Heart right ventricle (tissue), 16 donors: ENCODE results near the gene NPIPA1. TPM values are rescaled to one million over a fixed set of nuclear protein-coding genes. Genes with fewer than 3 reads are reported as not detected.
"Not testable (repeated sequence)": the region's sequence is repeated elsewhere in the genome, so short reads cannot be mapped to it uniquely, and the experiment has no call there.

Experiments
- ATAC-seq, 8 donors: fragments of 200-7000 bp; cut with Tn5 transposase; one replicate each; pipeline ENCODE4 v1.9.1; 2020; ENCODE audit warnings: mild to moderate bottlenecking in 8 of 8, moderate library complexity in 8 of 8, moderate number of reproducible peaks in 1 of 8
- DNase-seq, 2 donors: peaks; one replicate each; pipeline ENCODE4 v3.0.0-alpha.2; 2020
- H3K27ac ChIP-seq, 10 donors: fragments of 200-600 bp; sonication (generic) in 2 of 10; one replicate each; pipeline versions ENCODE4 v1.5.0 to v1.8.0; 2020 to 2022; ENCODE audit warnings: mild to moderate bottlenecking in 3 of 10
- H3K27me3 ChIP-seq, 7 donors: fragments of 200-600 bp; one replicate each; pipeline ENCODE4 v1.8.0; 2021 to 2022; ENCODE audit warnings: mild to moderate bottlenecking in 2 of 7
- H3K36me3 ChIP-seq, 9 donors: fragments of 200-600 bp; sonication (generic) in 1 of 9; one replicate each; pipeline versions ENCODE4 v1.5.0 to v1.8.0; 2020 to 2022; ENCODE audit warnings: mild to moderate bottlenecking in 2 of 9
- H3K4me1 ChIP-seq, 9 donors: fragments of 200-600 bp; sonication (generic) in 1 of 9; one replicate each; pipeline versions ENCODE4 v1.5.0 to v1.8.0; 2020 to 2022; ENCODE audit warnings: mild to moderate bottlenecking in 4 of 9
- H3K4me3 ChIP-seq, 10 donors: fragments of 200-600 bp; sonication (generic) in 2 of 10; one replicate each; pipeline versions ENCODE4 v1.5.0 to v1.8.0; 2020 to 2022; ENCODE audit warnings: mild to moderate bottlenecking in 7 of 10, moderate library complexity in 2 of 10
- H3K9me3 ChIP-seq, 11 donors: fragments of 200-600 bp in 10 of 11; sonication (generic) in 2 of 11; one replicate each; pipeline versions ENCODE4 v1.5.0 to v1.8.0; 2013 to 2022; ENCODE audit warnings: mild to moderate bottlenecking in 2 of 11, control low read depth in 1 of 11, moderate library complexity in 1 of 11
- CTCF ChIP-seq, 9 donors: fragments of 200-600 bp; sonication (generic) in 2 of 9; IDR thresholded peaks; one replicate each; pipeline versions ENCODE4 v1.5.0 to v1.8.0; 2021 to 2022; ENCODE audit warnings: antibody characterized with exemption in 9 of 9, mild to moderate bottlenecking in 5 of 9, moderate library complexity in 1 of 9
- WGBS, 2 donors: extraction: QIAGEN DNeasy Blood & Tissue Kit; methylation state at CpG; one replicate each; pipeline ENCODE4 v1.1.7; 2013; ENCODE audit warnings: inconsistent platforms in 1 of 2; 5-methylcytosine and 5-hydroxymethylcytosine counted together
- intact Hi-C, 10 donors: fragments of 100-400 bp; cut with DNase I; formaldehyde crosslinking; loops; one replicate each; pipeline versions ENCODE4 v1.11.1 to v1.14.2; 2022
- polyA plus RNA-seq, 2 donors: library from polyadenylated mRNA; stranded (reverse); fragments of 200-250 nt; gene quantifications; one replicate each; pipeline ENCODE4 v1.2.3, GENCODE V29; 2013
- total RNA-seq, 10 donors: library from RNA; stranded (reverse); fragmentation: NEBNext Ultra II Directional in 3 of 10; extraction: Animal tissue kit (Norgen Biotek cat#: 25700) in 3 of 10; gene quantifications; one replicate each; pipeline versions ENCODE4 v1.2.1 to v1.2.4, GENCODE V29; 2021 to 2023
- donor health status: Arrhythmogenic right ventricular cardiomyopathy.
- donor health status: ischemic (EF 13 %, LVEDD 7.1; RV severe dilation, severe dysfunction).
- donor health status: healthy with polysubstance abuse.
- donor health status: DM: no; HTN: yes; CAD: no.
- donor health status: DM: no; HTN: no; CAD: no.
- donor health status: ischemic (EF 25% LVEDD 6.9; RV normal size, moderate dysfunction).
- donor health status: ischemic (EF 25% LVEDD 5.7; RV mildly dilated, moderate dysfunction).
- donor health status: healthy.
- donor health status: DM: yes; HTN: yes; CAD: no.
- donor health status: Ischemic cardiomyopathy.
- donor health status: ischemic (EF 35%, LVEDD 5.7; RV mildly dilated, moderate dysfunction).
- donor health status: nonischemic (EF 11% LVEDD 7.7; RV severe dilation, severe dysfunction).
- donor health status: DM: yes; HTN: yes; CAD: no.
- donor health status: PGD.
- donor health status: ischemic (EF 29% LVEDD 5.4; RV normal size, mild dysfunction).
- donor health status: nonischemic (EF 23%, LVEDD 6.1; RV moderate dilation, normal function).

The NPIPA1 gene
- total and polyA plus RNA-seq, 12 donors, result 31.2 to 165 (median 42.3) TPM

- no peak for TF ChIP-seq CTCF (IDR thresholded peaks at IDR 0.05)
- H3K9me3 ChIP-seq, result peaks cover 0 to 9% (median 0%) of the 10 kb centered on the region in 11 donors
- ATAC-seq (peak in 1 of 8 donors; percentile 19), DNase-seq (no peak)
- H3K4me1 ChIP-seq, result no peaks in the 10 kb centered on the region
- intact Hi-C loops, result no loop called here
- H3K36me3 ChIP-seq, result no peaks in the 10 kb centered on the region
- H3K4me3 ChIP-seq, result no peak overlapping the region
- no peak overlapping the region for H3K27ac ChIP-seq
- H3K27me3 ChIP-seq, result no peaks in the 10 kb centered on the region
- WGBS, 2 donors, result 77 to 78% methylated on average over 8 of the region's 8 CpGs
Observed at GRCh38 chr16:14963281-14964173, 26.3 kb downstream of the NPIPA1 start.

- Histone ChIP-seq H3K9me3 (peaks cover 0 to 9% (median 0%) of the 10 kb centered on the region in 11 donors), H3K4me1 (no peaks in the 10 kb centered on the region), H3K36me3 (no peaks in the 10 kb centered on the region), H3K27ac (no peak overlapping the region), H3K4me3 (no peak overlapping the region), H3K27me3 (no peaks in the 10 kb centered on the region)
- intact Hi-C loops, result no loop called here
- ATAC-seq (no peak), DNase-seq (no peak)
- no peak for TF ChIP-seq CTCF (IDR thresholded peaks at IDR 0.05)
- 91 to 93% methylated on average over 17 of the region's 17 CpGs for WGBS, 2 donors
Observed at GRCh38 chr16:14965328-14965727, 28.1 kb downstream of the NPIPA1 start.

- H3K4me1 ChIP-seq, H3K27me3 ChIP-seq, ATAC-seq, intact Hi-C loops, DNase-seq, H3K27ac ChIP-seq, H3K4me3 ChIP-seq, H3K9me3 ChIP-seq, H3K36me3 ChIP-seq: not testable (repeated sequence)
- WGBS, 2 donors, result 95 to 96% methylated on average over 3 of the region's 3 CpGs
Observed at GRCh38 chr16:14969795-14970194, 32.6 kb downstream of the NPIPA1 start.

- H3K4me3 ChIP-seq, H3K36me3 ChIP-seq, intact Hi-C loops, H3K27ac ChIP-seq, H3K9me3 ChIP-seq, DNase-seq, H3K27me3 ChIP-seq, ATAC-seq: not testable (repeated sequence)
- WGBS, 2 donors, result 93 to 96% methylated on average over 12 of the region's 12 CpGs
- peaks cover 0 to 19% (median 12%) of the 10 kb centered on the region in 9 donors for H3K4me1 ChIP-seq
Observed at GRCh38 chr16:14971621-14972228, 34.5 kb downstream of the NPIPA1 start.

GRCh38 chr16:14973785-14974322 lies 36.6 kb downstream of the NPIPA1 start:
- intact Hi-C loops, ATAC-seq, H3K27me3 ChIP-seq, H3K9me3 ChIP-seq, DNase-seq, H3K36me3 ChIP-seq: not testable (repeated sequence)
- Histone ChIP-seq H3K4me3 (peak overlapping the region; percentile 57 to 99 (median 73)), H3K27ac (peak overlapping the region in 5 of 10 donors; percentile 89 to 96 (median 94)), H3K4me1 (peaks cover 0 to 27% (median 16%) of the 10 kb centered on the region in 9 donors)
- WGBS, 2 donors, result 70 to 75% methylated on average over 12 to 13 of the region's 14 CpGs

GRCh38 chr16:14974331-14974655 lies 37.0 kb downstream of the NPIPA1 start:
- Histone ChIP-seq H3K4me3 (peak overlapping the region; percentile 57 to 99 (median 73)), H3K4me1 (peaks cover under 1 to 27% (median 16%) of the 10 kb centered on the region in 9 donors), H3K27ac (peak overlapping the region in 9 of 10 donors; percentile 84 to 96 (median 94))
- intact Hi-C loops, ATAC-seq, H3K36me3 ChIP-seq, H3K27me3 ChIP-seq, DNase-seq, H3K9me3 ChIP-seq: not testable (repeated sequence)
- 3 to 4% methylated on average over 7 of the region's 7 CpGs for WGBS, 2 donors
